ENCODE measurements around the gene BBS7. TPM values are rescaled to one million over a fixed set of nuclear protein-coding genes. Genes with fewer than 3 reads are reported as not detected.

BBS7 gene
- total RNA-seq, 1 donor: 29.4 TPM

- peak overlapping the region; percentile 85 for H3K4me3 ChIP-seq (ENCODE audit: low read depth, low read length)
- no peak for TF ChIP-seq CTCF (IDR thresholded peaks at IDR 0.05; ENCODE audit: insufficient read depth, low read depth, low read length)
- peak; percentile 16 for DNase-seq (ENCODE audit: low read depth)
These were observed 47.3 kb downstream of the BBS7 start for GRCh38 chr4:121822796-121823504.

- no peak for DNase-seq (ENCODE audit: low read depth)
- TF ChIP-seq CTCF (IDR thresholded peaks at IDR 0.05; ENCODE audit: insufficient read depth, low read depth, low read length): no peak
- H3K4me3 ChIP-seq (ENCODE audit: low read depth, low read length): peak overlapping the region; percentile 85
These were observed 48.2 kb downstream of the BBS7 start for GRCh38 chr4:121822047-121822446.

GRCh38 chr4:121819216-121819965, 50.9 kb downstream of the BBS7 start:
- TF ChIP-seq CTCF (IDR thresholded peaks at IDR 0.05; ENCODE audit: insufficient read depth, low read depth, low read length): no peak
- H3K4me3 ChIP-seq (ENCODE audit: low read depth, low read length): no peak overlapping the region
- DNase-seq (ENCODE audit: low read depth): no peak

- DNase-seq (ENCODE audit: low read depth): no peak
- no peak overlapping the region for H3K4me3 ChIP-seq (ENCODE audit: low read depth, low read length)
- TF ChIP-seq CTCF (IDR thresholded peaks at IDR 0.05; ENCODE audit: insufficient read depth, low read depth, low read length): no peak
These were observed 52.1 kb downstream of the BBS7 start for GRCh38 chr4:121818215-121818614.

- no peak for DNase-seq (ENCODE audit: low read depth)
- no peak for TF ChIP-seq CTCF (IDR thresholded peaks at IDR 0.05; ENCODE audit: insufficient read depth, low read depth, low read length)
- H3K4me3 ChIP-seq (ENCODE audit: low read depth, low read length): no peak overlapping the region
These were observed 52.6 kb downstream of the BBS7 start for GRCh38 chr4:121817701-121818100.

- TF ChIP-seq CTCF (IDR thresholded peaks at IDR 0.05; ENCODE audit: insufficient read depth, low read depth, low read length): no peak
- DNase-seq (ENCODE audit: low read depth): no peak
- no peak overlapping the region for H3K4me3 ChIP-seq (ENCODE audit: low read depth, low read length)
These were observed 53.3 kb downstream of the BBS7 start for GRCh38 chr4:121817006-121817405.
